IPS-20b (cell line): ENCODE data around the gene RHOG.

ENCODE experiments used
- H3K27ac ChIP-seq: one replicate; pipeline ENCODE4 v1.5.1; 2013; ENCODE audit warnings: low read length
- H3K27me3 ChIP-seq: 2 replicates; pipeline ENCODE4 v1.6.1; 2013; ENCODE audit warnings: mild to moderate bottlenecking, low read length, inconsistent platforms; ENCODE audit not compliant: insufficient read depth
- H3K36me3 ChIP-seq: 2 replicates; pipeline ENCODE4 v1.6.1; 2013; ENCODE audit warnings: low read depth, mild to moderate bottlenecking, inconsistent platforms, low read length, moderate library complexity; ENCODE audit not compliant: insufficient read depth
- H3K4me1 ChIP-seq: 2 replicates; pipeline ENCODE4 v1.6.1; 2013; ENCODE audit warnings: mild to moderate bottlenecking, control low read depth, inconsistent platforms, low read length, moderate library complexity; ENCODE audit not compliant: insufficient read depth
- H3K4me3 ChIP-seq: 2 replicates; pipeline ENCODE4 v1.5.1; 2013; ENCODE audit warnings: mild to moderate bottlenecking, low read length, inconsistent platforms
- H3K9ac ChIP-seq: 2 replicates; pipeline ENCODE4 v1.6.1; 2013; ENCODE audit warnings: low read depth, mild to moderate bottlenecking, inconsistent platforms, low read length, moderate library complexity
- H3K9me3 ChIP-seq: 2 replicates; pipeline ENCODE4 v1.6.1; 2013; ENCODE audit warnings: mild to moderate bottlenecking, low read depth, low read length, inconsistent platforms; ENCODE audit not compliant: insufficient read depth

Gene RHOG

GRCh38 chr11:3856856-3857553, 16.2 kb upstream of the RHOG start:
- no peaks in the 10 kb centered on the region for H3K9me3 ChIP-seq
- no peak overlapping the region for H3K27ac ChIP-seq
- no peaks in the 10 kb centered on the region for H3K36me3 ChIP-seq
- H3K27me3 ChIP-seq = peaks cover 21% of the 10 kb centered on the region
- peaks cover 19% of the 10 kb centered on the region for H3K4me1 ChIP-seq
- no peak overlapping the region for H3K9ac ChIP-seq
- 0 out of 2 replicates have a peak overlapping the region, but pooled peaks have one; percentile 66 for H3K4me3 ChIP-seq

GRCh38 chr11:3855808-3856491, 15.2 kb upstream of the RHOG start:
- H3K27ac ChIP-seq = no peak overlapping the region
- H3K36me3 ChIP-seq = no peaks in the 10 kb centered on the region
- no peaks in the 10 kb centered on the region for H3K9me3 ChIP-seq
- H3K27me3 ChIP-seq = peaks cover 21% of the 10 kb centered on the region
- H3K4me3 ChIP-seq = peak overlapping the region; percentile 66
- H3K9ac ChIP-seq = peak overlapping the region; percentile 12; the same call in 1 of the 2 replicates
- peaks cover 17% of the 10 kb centered on the region for H3K4me1 ChIP-seq

GRCh38 chr11:3854977-3855807, 14.4 kb upstream of the RHOG start, which contains the start of gene STIM1:
STIM1 (plus strand) TSS chr11:3855664; CDS start chr11:3856271, 607 bp downstream.
- H3K9ac ChIP-seq = peak within 1 kb of the TSS; percentile 67; the same call in 1 of the 2 replicates
- no peaks in the 10 kb centered on the region for H3K36me3 ChIP-seq
- H3K9me3 ChIP-seq = no peaks in the 10 kb centered on the region
- H3K27ac ChIP-seq = no peak within 1 kb of the TSS
- H3K4me3 ChIP-seq = peak within 1 kb of the TSS; percentile 82
- peaks cover 17% of the 10 kb centered on the region for H3K4me1 ChIP-seq
- peaks cover 21% of the 10 kb centered on the region for H3K27me3 ChIP-seq

- Histone ChIP-seq H3K9ac (peak overlapping the region; percentile 67; the same call in 1 of the 2 replicates), H3K27me3 (peaks cover 21% of the 10 kb centered on the region), H3K9me3 (no peaks in the 10 kb centered on the region), H3K4me3 (peak overlapping the region; percentile 82), H3K4me1 (peaks cover 14% of the 10 kb centered on the region), H3K27ac (no peak overlapping the region), H3K36me3 (no peaks in the 10 kb centered on the region)
These were observed 13.9 kb upstream of the RHOG start for GRCh38 chr11:3854660-3854976.

- Histone ChIP-seq H3K27ac (no peak overlapping the region), H3K9me3 (no peaks in the 10 kb centered on the region), H3K4me1 (peaks cover 10% of the 10 kb centered on the region), H3K9ac (peak overlapping the region; percentile 67; the same call in 1 of the 2 replicates), H3K27me3 (peaks cover 21% of the 10 kb centered on the region), H3K4me3 (peak overlapping the region; percentile 82), H3K36me3 (no peaks in the 10 kb centered on the region)
These were observed 13.3 kb upstream of the RHOG start for GRCh38 chr11:3853899-3854659.

- Histone ChIP-seq H3K4me3 (no peak overlapping the region), H3K27me3 (peaks cover 21% of the 10 kb centered on the region), H3K36me3 (no peaks in the 10 kb centered on the region), H3K9me3 (no peaks in the 10 kb centered on the region), H3K4me1 (peaks cover 10% of the 10 kb centered on the region), H3K27ac (no peak overlapping the region), H3K9ac (no peak overlapping the region)
These were observed 12.7 kb upstream of the RHOG start for GRCh38 chr11:3853545-3853842.

- Histone ChIP-seq H3K27ac (no peak overlapping the region), H3K4me3 (no peak overlapping the region), H3K4me1 (peaks cover 1% of the 10 kb centered on the region; the same call in 1 of the 2 replicates), H3K36me3 (no peaks in the 10 kb centered on the region), H3K27me3 (no peaks in the 10 kb centered on the region), H3K9me3 (no peaks in the 10 kb centered on the region), H3K9ac (no peak overlapping the region)
These were observed 8.6 kb upstream of the RHOG start for GRCh38 chr11:3849297-3849874.

- H3K36me3 ChIP-seq = no peaks in the 10 kb centered on the region
- H3K9ac ChIP-seq = no peak overlapping the region
- no peaks in the 10 kb centered on the region for H3K4me1 ChIP-seq
- 0 out of 2 replicates have a peak, but pooled peaks cover 3% of the 10 kb centered on the region for H3K27me3 ChIP-seq
- no peak overlapping the region for H3K4me3 ChIP-seq
- H3K27ac ChIP-seq = no peak overlapping the region
- no peaks in the 10 kb centered on the region for H3K9me3 ChIP-seq
These were observed 4.9 kb upstream of the RHOG start for GRCh38 chr11:3845670-3846069.

- Histone ChIP-seq H3K9ac (no peak overlapping the region), H3K4me1 (no peaks in the 10 kb centered on the region), H3K27me3 (0 out of 2 replicates have a peak, but pooled peaks cover 3% of the 10 kb centered on the region), H3K9me3 (no peaks in the 10 kb centered on the region), H3K4me3 (no peak overlapping the region), H3K27ac (no peak overlapping the region), H3K36me3 (no peaks in the 10 kb centered on the region)
These were observed 4.5 kb upstream of the RHOG start for GRCh38 chr11:3845246-3845645.

- Histone ChIP-seq H3K9ac (no peak overlapping the region), H3K27me3 (0 out of 2 replicates have a peak, but pooled peaks cover 3% of the 10 kb centered on the region), H3K4me1 (no peaks in the 10 kb centered on the region; the same call in 1 of the 2 replicates), H3K36me3 (no peaks in the 10 kb centered on the region; the same call in none of the 2 replicates), H3K9me3 (no peaks in the 10 kb centered on the region), H3K27ac (no peak overlapping the region), H3K4me3 (no peak overlapping the region)
These were observed 2.6 kb upstream of the RHOG start for GRCh38 chr11:3843326-3843725.
